AG09309 (cell line): ENCODE data around the gene TEC.
A peak's percentile ranks its signal among the peaks of the same experiment; 100 is the strongest.

Source experiments
- DNase-seq: peaks from one replicate; pipeline ENCODE4 v3.0.0-alpha.2; 2010; ENCODE audit warnings: low read depth
- H3K4me3 ChIP-seq: 2 replicates; pipeline ENCODE4 v1.5.1; 2011; ENCODE audit warnings: mild to moderate bottlenecking, low read depth, low read length, moderate library complexity; ENCODE audit not compliant: control insufficient read depth
- TF ChIP-seq, protein P1 (sequence below): IDR thresholded peaks from 2 replicates; pipeline ENCODE4 v1.5.1; 2011; ENCODE audit warnings: mild to moderate bottlenecking, low read depth, low read length, inconsistent platforms; ENCODE audit not compliant: insufficient read depth, control insufficient read depth; ENCODE audit errors: missing control alignments

TEC gene

DNA sequence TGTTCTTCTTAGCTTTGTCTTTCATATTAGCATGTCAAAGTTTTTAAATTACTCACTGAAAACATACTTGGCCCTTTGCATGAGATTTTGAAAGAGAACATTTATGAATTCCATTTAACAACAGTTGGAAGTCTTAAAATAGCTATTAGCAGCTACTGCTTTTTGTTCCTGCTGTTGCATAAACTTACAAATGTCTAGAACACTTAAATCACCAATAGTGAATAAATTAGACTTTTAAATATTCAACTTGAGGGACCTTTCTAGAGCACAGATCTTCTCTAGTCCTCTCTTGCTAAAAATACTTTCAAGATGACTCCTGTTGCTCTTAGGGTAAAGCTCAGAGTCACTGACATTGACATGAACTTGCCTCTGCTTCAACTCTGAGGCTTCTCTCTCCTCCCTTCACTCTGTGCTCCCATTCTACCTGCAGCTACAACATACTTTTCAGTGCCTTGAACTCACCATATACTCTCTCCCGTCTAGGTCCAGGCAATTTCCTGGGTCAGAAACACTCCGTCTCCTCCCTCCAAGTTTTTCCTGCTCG lies 119.7 kb downstream of the TEC start:
- TF ChIP-seq, protein P1, sequence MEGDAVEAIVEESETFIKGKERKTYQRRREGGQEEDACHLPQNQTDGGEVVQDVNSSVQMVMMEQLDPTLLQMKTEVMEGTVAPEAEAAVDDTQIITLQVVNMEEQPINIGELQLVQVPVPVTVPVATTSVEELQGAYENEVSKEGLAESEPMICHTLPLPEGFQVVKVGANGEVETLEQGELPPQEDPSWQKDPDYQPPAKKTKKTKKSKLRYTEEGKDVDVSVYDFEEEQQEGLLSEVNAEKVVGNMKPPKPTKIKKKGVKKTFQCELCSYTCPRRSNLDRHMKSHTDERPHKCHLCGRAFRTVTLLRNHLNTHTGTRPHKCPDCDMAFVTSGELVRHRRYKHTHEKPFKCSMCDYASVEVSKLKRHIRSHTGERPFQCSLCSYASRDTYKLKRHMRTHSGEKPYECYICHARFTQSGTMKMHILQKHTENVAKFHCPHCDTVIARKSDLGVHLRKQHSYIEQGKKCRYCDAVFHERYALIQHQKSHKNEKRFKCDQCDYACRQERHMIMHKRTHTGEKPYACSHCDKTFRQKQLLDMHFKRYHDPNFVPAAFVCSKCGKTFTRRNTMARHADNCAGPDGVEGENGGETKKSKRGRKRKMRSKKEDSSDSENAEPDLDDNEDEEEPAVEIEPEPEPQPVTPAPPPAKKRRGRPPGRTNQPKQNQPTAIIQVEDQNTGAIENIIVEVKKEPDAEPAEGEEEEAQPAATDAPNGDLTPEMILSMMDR: no peak
- no peak overlapping the region for H3K4me3 ChIP-seq
- no peak for DNase-seq

- TF ChIP-seq, protein P1: no peak
- DNase-seq: no peak
- H3K4me3 ChIP-seq: no peak overlapping the region
Observed at GRCh38 chr4:48147621-48148020, 122.0 kb downstream of the TEC start.

- peak; percentile 18 for DNase-seq
- no peak overlapping the region for H3K4me3 ChIP-seq
- TF ChIP-seq, protein P1: peak; percentile 31
Observed at GRCh38 chr4:48141048-48141447, 128.6 kb downstream of the TEC start.

GRCh38 chr4:48139691-48140090 lies 129.9 kb downstream of the TEC start:
- H3K4me3 ChIP-seq: no peak overlapping the region
- TF ChIP-seq, protein P1: no peak
- no peak for DNase-seq

- TF ChIP-seq, protein P1: no peak
- H3K4me3 ChIP-seq: no peak overlapping the region
- DNase-seq: no peak
Observed at GRCh38 chr4:48138936-48139335, 130.7 kb downstream of the TEC start.

GRCh38 chr4:48138511-48138910 lies 131.1 kb downstream of the TEC start:
- H3K4me3 ChIP-seq: no peak overlapping the region
- TF ChIP-seq, protein P1: no peak
- DNase-seq: no peak

- TF ChIP-seq, protein P1: no peak
- H3K4me3 ChIP-seq: no peak overlapping the region
- no peak for DNase-seq
Observed at GRCh38 chr4:48137846-48138245, 131.8 kb downstream of the TEC start.
